HepG2 (cell line): ENCODE data around the gene CACNB4. TPM values are rescaled to one million over a fixed set of nuclear protein-coding genes. Genes with fewer than 3 reads are reported as not detected.

ENCODE experiments used
- CEBPG ChIP-seq: IDR thresholded peaks from 2 replicates; pipeline ENCODE4 v1.6.1; 2016
- FOXA1 ChIP-seq, 2 experiments: fragments of 450-650 bp in 1 of 2; sonication (generic) in 1 of 2; formaldehyde crosslinking in 1 of 2; IDR thresholded peaks; 2 replicates each; pipeline versions ENCODE4 v1.4.0 to v1.6.1; 2016 to 2020; ENCODE audit warnings: missing genetic modification reagents in 1 of 2
- FOXP1 ChIP-seq, 2 experiments: fragments of 450-650 bp in 1 of 2; IDR thresholded peaks; 2 replicates each; pipeline ENCODE4 v1.6.1; 2017 to 2018; ENCODE audit warnings: antibody characterized with exemption in 1 of 2
- LCORL ChIP-seq, 2 experiments: fragments of 450-650 bp in 1 of 2; sonication (generic) in 1 of 2; formaldehyde crosslinking in 1 of 2; IDR thresholded peaks; 2 replicates each; pipeline versions ENCODE4 v1.5.0 to v1.6.1; 2017 to 2020; ENCODE audit warnings: antibody characterized with exemption in 1 of 2, missing genetic modification reagents in 1 of 2
- MIXL1 ChIP-seq: IDR thresholded peaks from 2 replicates; pipeline ENCODE4 v1.6.1; 2016
- NR2F2 ChIP-seq: IDR thresholded peaks from 2 replicates; pipeline ENCODE4 v1.6.1; 2012; ENCODE audit warnings: low read depth, inconsistent platforms, borderline replicate concordance
- PHF21A ChIP-seq: sonication (generic); formaldehyde crosslinking; IDR thresholded peaks from 2 replicates; pipeline ENCODE4 v1.5.0; 2020; ENCODE audit warnings: mild to moderate bottlenecking, missing genetic modification reagents
- PLRG1 ChIP-seq: fragments of 450-650 bp; conservative IDR thresholded peaks from 2 replicates; pipeline ENCODE4 v1.6.1; 2016
- POGZ ChIP-seq: sonication (generic); formaldehyde crosslinking; IDR thresholded peaks from 2 replicates; pipeline ENCODE4 v1.4.0; 2020; ENCODE audit warnings: mild to moderate bottlenecking, missing genetic modification reagents
- THAP9 ChIP-seq: sonication (generic); formaldehyde crosslinking; IDR thresholded peaks from 2 replicates; pipeline ENCODE4; 2020; ENCODE audit warnings: missing genetic modification reagents, mild to moderate bottlenecking, borderline replicate concordance
- ZMYM4 ChIP-seq: sonication (generic); formaldehyde crosslinking; IDR thresholded peaks from 2 replicates; pipeline ENCODE4 v1.8.1; 2023; ENCODE audit warnings: mild to moderate bottlenecking, missing genetic modification reagents
- ZNF251 ChIP-seq: sonication (generic); formaldehyde crosslinking; IDR thresholded peaks from 2 replicates; pipeline ENCODE4 v1.9.0; 2021; ENCODE audit warnings: mild to moderate bottlenecking, missing genetic modification reagents
- ZNF274 ChIP-seq: sonication (generic); formaldehyde crosslinking; IDR thresholded peaks from 2 replicates; pipeline ENCODE4 v1.5.1; 2020; ENCODE audit warnings: mild to moderate bottlenecking, missing genetic modification reagents
- ZNF317 ChIP-seq: sonication (generic); formaldehyde crosslinking; IDR thresholded peaks from 2 replicates; pipeline ENCODE4 v1.5.0; 2020; ENCODE audit warnings: mild to moderate bottlenecking, missing genetic modification reagents
- ZNF510 ChIP-seq: sonication (generic); formaldehyde crosslinking; IDR thresholded peaks from 2 replicates; pipeline ENCODE4 v1.4.0; 2020; ENCODE audit warnings: low read depth, mild to moderate bottlenecking, missing genetic modification reagents
- ZNF605 ChIP-seq: sonication (generic); formaldehyde crosslinking; IDR thresholded peaks from 2 replicates; pipeline ENCODE4 v1.8.0; 2022; ENCODE audit warnings: mild to moderate bottlenecking, missing genetic modification reagents
- polyA plus RNA-seq, 8 experiments: library from polyadenylated mRNA; depleted of rRNA in 3 of 8; stranded (reverse) in 7 of 8; unstranded in 1 of 8; fragments of >200 nt; fragmentation: Illumina TruSeq in 4 of 8; extraction: Trizol in 4 of 8; gene quantifications; 2 replicates each; pipeline versions ENCODE4 v1.2.1 to v1.2.3, GENCODE V29; 2011 to 2016; ENCODE audit warnings: low read depth in 4 of 8, missing spikeins in 1 of 8, mixed read lengths in 1 of 8; ENCODE audit not compliant: insufficient read depth in 1 of 8
- total RNA-seq, 5 experiments: library from RNA; depleted of rRNA; stranded (reverse); fragments of >200 nt; fragmentation: Illumina TruSeq; extraction: Trizol; gene quantifications; 2 replicates each; pipeline ENCODE4 v1.2.3, GENCODE V29; 2016; ENCODE audit warnings: low read depth in 1 of 5
- TF ChIP-seq, protein P1 (sequence below): sonication (generic); formaldehyde crosslinking; IDR thresholded peaks from one replicate; pipeline ENCODE4 v1.5.1; 2020; ENCODE audit warnings: mild to moderate bottlenecking, missing genetic modification reagents; ENCODE audit errors: not compliant biosample characterization

The CACNB4 gene
- total and polyA plus RNA-seq, 2 of the 13 experiments (the other 11 are each of a cell fraction or from before 2014, with no cell fraction given) = 5.1 to 14.3 TPM

GRCh38 chr2:151849413-151850010 lies 249.3 kb downstream of the CACNB4 start (continued):
- peak; percentile 32; the same call in 1 of the 2 replicates for TF ChIP-seq THAP9 (CRISPR knock-in tag)
- TF ChIP-seq ZNF274 = no peak
- TF ChIP-seq ZNF251 (CRISPR knock-in tag) = no peak
- TF ChIP-seq FOXP1 (IDR thresholded peaks at IDR 0.05) = no peak
- TF ChIP-seq FOXP1 (CRISPR knock-in tag; IDR thresholded peaks at IDR 0.05) = peak; percentile 55; the same call in 1 of the 2 replicates
- TF ChIP-seq ZMYM4 (CRISPR knock-in tag) = peak; percentile 35; the same call in 1 of the 2 replicates
- TF ChIP-seq PLRG1 = no peak
- TF ChIP-seq NR2F2 = 0 out of 2 replicates have a peak, but pooled peaks have one; percentile 33
- peak; percentile 42; the same call in 1 of the 2 replicates for TF ChIP-seq ZNF510 (CRISPR knock-in tag)
- TF ChIP-seq CEBPG = 0 out of 2 replicates have a peak, but pooled peaks have one; percentile 6
- TF ChIP-seq, protein P1, sequence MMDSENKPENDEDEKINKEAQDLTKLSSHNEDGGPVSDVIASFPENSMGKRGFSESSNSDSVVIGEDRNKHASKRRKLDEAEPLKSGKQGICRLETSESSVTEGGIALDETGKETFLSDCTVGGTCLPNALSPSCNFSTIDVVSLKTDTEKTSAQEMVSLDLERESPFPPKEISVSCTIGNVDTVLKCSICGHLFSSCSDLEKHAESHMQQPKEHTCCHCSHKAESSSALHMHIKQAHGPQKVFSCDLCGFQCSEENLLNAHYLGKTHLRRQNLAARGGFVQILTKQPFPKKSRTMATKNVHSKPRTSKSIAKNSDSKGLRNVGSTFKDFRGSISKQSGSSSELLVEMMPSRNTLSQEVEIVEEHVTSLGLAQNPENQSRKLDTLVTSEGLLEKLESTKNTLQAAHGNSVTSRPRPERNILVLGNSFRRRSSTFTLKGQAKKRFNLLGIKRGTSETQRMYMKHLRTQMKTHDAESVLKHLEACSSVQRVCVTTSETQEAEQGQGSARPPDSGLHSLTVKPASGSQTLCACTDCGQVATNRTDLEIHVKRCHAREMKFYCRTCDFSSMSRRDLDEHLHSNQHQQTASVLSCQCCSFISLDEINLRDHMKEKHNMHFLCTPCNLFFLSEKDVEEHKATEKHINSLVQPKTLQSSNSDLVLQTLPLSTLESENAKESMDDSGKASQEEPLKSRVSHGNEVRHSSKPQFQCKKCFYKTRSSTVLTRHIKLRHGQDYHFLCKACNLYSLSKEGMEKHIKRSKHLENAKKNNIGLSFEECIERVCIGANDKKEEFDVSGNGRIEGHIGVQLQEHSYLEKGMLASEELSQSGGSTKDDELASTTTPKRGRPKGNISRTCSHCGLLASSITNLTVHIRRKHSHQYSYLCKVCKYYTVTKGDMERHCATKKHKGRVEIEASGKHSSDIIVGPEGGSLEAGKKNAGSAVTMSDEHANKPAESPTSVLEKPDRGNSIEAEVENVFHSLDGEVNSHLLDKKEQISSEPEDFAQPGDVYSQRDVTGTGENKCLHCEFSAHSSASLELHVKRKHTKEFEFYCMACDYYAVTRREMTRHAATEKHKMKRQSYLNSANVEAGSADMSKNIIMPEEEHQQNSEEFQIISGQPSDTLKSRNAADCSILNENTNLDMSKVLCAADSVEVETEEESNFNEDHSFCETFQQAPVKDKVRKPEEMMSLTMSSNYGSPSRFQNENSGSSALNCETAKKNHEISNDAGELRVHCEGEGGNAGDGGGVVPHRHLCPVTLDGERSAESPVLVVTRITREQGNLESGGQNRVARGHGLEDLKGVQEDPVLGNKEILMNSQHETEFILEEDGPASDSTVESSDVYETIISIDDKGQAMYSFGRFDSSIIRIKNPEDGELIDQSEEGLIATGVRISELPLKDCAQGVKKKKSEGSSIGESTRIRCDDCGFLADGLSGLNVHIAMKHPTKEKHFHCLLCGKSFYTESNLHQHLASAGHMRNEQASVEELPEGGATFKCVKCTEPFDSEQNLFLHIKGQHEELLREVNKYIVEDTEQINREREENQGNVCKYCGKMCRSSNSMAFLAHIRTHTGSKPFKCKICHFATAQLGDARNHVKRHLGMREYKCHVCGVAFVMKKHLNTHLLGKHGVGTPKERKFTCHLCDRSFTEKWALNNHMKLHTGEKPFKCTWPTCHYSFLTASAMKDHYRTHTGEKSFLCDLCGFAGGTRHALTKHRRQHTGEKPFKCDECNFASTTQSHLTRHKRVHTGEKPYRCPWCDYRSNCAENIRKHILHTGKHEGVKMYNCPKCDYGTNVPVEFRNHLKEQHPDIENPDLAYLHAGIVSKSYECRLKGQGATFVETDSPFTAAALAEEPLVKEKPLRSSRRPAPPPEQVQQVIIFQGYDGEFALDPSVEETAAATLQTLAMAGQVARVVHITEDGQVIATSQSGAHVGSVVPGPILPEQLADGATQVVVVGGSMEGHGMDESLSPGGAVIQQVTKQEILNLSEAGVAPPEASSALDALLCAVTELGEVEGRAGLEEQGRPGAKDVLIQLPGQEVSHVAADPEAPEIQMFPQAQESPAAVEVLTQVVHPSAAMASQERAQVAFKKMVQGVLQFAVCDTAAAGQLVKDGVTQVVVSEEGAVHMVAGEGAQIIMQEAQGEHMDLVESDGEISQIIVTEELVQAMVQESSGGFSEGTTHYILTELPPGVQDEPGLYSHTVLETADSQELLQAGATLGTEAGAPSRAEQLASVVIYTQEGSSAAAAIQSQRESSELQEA (CRISPR knock-in tag) = no peak
- no peak for TF ChIP-seq ZNF605 (CRISPR knock-in tag)
- peak; percentile 38; the same call in 1 of the 2 replicates for TF ChIP-seq PHF21A (CRISPR knock-in tag)
- TF ChIP-seq LCORL (IDR thresholded peaks at IDR 0.05) = no peak
- peak; percentile 28; the same call in 1 of the 2 replicates for TF ChIP-seq LCORL (CRISPR knock-in tag; IDR thresholded peaks at IDR 0.05)
- peak; percentile 46; the same call in 1 of the 2 replicates for TF ChIP-seq POGZ (CRISPR knock-in tag)
- TF ChIP-seq ZNF317 (CRISPR knock-in tag) = 0 out of 2 replicates have a peak, but pooled peaks have one; percentile 13
- TF ChIP-seq FOXA1 (IDR thresholded peaks at IDR 0.05) = no peak
- TF ChIP-seq FOXA1 (CRISPR knock-in tag; IDR thresholded peaks at IDR 0.05) = peak; percentile 85
- no peak for TF ChIP-seq MIXL1 (CRISPR knock-in tag)
